Stimulated activated CD4-positive, alpha-beta T cell treated with anti-CD3 and anti-CD28 coated beads, TNF-alpha, amount 100 ng/mL, for 1 hour (primary cell): ENCODE results near the gene PRR7.

Source experiments
- DNase-seq, 3 donors: peaks; one replicate each; pipeline ENCODE4 v3.0.0-alpha.2; 2020; ENCODE audit warnings: low read depth in 3 of 3, low spot score in 1 of 3

PRR7 gene

GRCh38 chr5:177497292-177498012 lies 50.8 kb downstream of the PRR7 start, which contains the start of gene PDLIM7:
Gene PDLIM7, minus strand, starts transcription at chr5:177497604. Its CDS starts 1,092 bp downstream, at chr5:177496512.
- peak; percentile 87 to 95 (median 89) for DNase-seq

DNA sequence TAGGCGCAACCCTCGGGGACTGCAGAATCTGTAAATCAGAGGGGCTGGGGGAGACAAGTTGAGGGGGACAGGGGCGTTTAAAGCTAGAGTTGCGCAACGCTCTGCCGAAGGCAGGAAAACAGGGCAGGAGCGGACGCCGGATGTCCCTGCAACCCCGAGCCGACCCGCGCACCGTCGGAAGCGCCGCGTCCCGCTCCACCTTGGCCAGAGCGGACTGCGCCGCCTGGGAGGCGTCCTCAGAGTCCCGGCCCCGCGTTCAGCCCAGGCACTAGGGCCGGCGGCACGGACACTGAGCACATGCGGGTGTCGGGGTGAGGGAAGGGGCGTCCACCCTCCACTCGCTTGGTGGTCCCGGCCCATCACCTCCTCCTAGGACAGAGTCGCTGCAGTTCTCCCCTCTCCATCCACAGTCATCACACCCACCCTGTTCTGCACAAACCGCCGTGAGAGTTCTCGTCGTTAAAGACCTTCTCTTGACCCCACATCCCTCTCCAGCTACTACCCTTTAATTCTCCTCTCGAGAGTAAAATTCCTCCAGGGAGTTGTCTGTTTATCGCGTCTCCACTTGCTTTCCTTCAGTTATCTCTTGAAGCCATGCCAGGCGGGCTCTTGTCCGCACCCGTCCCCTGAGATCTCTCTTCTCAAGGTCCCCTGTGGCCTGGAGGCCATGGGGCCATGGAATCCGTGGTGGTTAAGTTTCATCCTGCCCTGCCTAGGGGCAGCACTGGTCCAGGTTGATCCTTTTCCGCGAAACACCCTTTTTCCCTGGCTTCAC lies 51.6 kb downstream of the PRR7 start:
- no peak for DNase-seq

DNA sequence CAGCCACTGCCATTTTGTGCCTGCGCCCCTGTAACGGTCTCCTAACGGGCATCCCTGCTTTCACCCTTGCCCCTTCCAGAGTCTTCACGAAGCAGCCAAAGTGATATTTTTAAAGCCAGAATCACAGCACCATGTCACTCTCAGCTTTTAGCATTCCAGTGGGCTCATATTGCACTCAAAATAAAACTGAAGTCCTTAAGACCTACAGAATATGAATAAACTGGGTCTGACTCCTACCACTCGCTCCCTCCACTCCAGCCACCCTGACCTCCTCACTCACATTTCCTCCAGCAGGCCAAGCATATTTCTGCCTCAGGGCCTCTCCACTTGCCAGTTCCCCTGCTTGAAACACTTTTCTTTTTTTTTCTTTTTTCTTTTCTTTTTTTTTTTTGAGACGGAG lies 53.2 kb downstream of the PRR7 start:
- no peak for DNase-seq

GRCh38 chr5:177500685-177501522 lies 54.3 kb downstream of the PRR7 start:
- peak; percentile 59 to 84 (median 69) for DNase-seq

DNA sequence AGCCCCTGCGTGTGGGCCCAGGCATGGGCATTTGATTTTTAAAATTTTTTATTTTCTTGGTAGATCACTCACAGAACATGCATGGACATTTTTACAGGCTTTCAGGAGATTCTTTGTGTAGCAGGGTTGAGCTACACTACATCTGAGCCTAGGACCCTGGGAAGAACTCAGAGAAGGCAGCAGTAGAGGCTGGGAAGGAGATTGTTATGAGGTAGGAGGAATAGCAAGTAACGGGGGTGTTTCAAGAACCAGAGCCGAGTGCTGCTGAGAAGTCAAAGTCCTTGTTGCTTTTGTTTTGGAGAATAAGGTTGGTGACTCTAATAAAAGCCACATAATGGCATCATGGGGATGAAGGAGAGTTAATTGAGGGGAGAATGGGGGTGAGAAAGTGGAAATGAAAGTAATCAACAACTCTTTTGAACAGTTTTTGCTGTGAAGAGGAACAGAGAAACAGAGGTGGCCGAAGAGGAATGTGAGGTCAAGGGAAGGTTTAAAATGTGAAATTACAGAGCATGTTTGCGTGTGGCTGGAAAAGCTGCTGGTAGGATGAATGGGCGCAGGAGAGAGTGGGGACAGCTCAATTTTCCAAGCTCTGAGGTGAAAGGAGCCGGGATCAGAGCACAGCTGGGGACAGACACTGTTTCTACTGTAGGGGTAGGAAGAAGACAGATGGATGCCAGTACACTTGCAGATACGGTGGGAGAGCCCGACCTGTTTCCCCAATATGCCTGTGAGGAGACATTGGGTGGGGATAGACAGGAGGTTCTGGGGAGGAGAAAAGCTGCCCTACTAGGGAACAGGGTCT lies 55.5 kb downstream of the PRR7 start:
- DNase-seq = no peak

DNA sequence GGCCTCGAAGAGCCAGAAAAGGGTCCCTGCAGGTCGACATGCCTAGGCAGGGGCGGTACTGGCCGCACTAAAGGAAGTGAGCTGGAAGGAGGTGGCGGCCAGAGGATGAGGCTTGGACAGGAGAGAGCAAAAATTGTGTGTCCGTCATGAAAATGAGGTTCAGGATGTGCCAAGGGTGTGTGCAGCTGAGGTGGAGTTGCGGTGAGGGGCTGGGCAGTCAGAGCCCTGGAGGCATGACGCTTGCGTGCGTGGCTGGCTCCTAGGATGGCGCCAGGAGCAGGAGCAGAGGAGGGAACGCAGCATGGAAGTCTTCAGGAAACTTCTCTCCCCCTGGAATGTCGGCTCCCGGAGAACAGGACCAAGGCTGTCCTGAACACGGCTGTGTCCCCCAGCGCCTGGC lies 56.3 kb downstream of the PRR7 start:
- no peak for DNase-seq

DNA sequence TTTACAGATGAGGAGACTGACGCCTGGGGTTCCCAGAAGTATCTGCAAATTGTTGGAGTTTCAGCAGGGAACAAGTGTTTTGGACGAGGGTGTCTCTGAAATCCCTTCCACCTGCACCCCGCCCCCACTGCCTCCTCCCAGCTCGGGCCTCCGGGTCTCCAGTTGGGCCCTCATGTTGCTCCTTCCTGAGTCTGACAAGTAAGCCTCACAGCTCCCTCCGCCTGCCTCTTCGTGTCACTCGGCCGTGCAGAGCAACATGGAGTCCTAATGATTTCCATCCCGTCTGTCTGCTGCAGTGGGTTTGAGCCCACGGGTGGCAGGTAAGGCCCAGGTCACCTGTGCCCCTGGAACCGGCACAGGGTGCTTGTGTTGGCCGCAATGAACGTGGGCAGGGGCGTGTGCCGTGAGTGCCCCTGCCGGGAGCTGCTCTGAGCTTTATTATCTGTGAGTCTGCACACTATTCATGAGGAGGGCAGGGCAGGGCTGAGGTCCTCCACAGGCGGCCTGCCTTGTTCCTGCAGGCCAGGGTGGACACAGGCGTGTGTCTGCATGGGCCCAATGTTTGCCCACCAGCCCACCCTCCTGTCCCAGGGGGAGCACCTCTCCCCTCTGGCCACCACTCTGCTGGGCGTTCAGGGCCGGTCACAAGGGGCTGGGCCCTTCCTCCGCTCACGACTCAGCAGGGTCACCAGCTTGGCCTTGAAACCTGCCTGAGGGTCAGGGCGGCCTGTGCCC lies 56.9 kb downstream of the PRR7 start:
- DNase-seq = no peak

GRCh38 chr5:177504086-177505056 lies 57.8 kb downstream of the PRR7 start:
- no peak for DNase-seq

DNA sequence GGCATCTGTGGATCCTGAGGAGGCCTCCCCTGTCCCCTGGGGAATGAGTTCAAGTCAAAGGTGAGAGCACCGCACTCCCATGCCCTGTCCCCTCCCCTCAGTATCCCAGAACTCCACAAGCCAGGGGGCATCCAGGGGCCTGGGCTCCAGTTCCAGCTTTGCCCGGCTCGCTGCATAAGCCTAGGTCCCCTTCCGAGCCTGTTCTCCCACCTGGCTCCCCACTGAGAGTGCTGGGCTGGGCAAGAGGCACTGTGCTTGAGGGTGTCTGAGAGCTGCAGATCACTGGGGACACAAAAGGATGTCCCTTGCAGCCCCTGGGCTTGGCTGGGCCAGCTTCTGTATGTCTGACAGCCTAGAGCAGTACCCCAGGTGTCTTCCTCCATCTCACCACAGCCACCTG lies 58.5 kb downstream of the PRR7 start:
- DNase-seq = no peak
